Astrocyte (in vitro differentiated cells and primary cell): Measurements from ENCODE around the gene ARHGAP24.
"Not testable (repeated sequence)": the region's sequence is repeated elsewhere in the genome, so short reads cannot be mapped to it uniquely, and the experiment has no call there.

Source experiments
- EZH2 ChIP-seq: IDR thresholded peaks from 2 replicates; pipeline ENCODE4 v1.6.1; 2012; ENCODE audit warnings: mild to moderate bottlenecking, low read length, inconsistent platforms; ENCODE audit not compliant: insufficient read depth
- TF ChIP-seq, protein P1 (sequence below): IDR thresholded peaks from 2 replicates; pipeline ENCODE4 v1.5.1; 2011; ENCODE audit warnings: low read depth, mild to moderate bottlenecking, inconsistent platforms, low read length, moderate library complexity; ENCODE audit not compliant: insufficient read depth

GRCh38 chr4:85501145-85501544, 26.2 kb downstream of the ARHGAP24 start:
- TF ChIP-seq, protein P1, sequence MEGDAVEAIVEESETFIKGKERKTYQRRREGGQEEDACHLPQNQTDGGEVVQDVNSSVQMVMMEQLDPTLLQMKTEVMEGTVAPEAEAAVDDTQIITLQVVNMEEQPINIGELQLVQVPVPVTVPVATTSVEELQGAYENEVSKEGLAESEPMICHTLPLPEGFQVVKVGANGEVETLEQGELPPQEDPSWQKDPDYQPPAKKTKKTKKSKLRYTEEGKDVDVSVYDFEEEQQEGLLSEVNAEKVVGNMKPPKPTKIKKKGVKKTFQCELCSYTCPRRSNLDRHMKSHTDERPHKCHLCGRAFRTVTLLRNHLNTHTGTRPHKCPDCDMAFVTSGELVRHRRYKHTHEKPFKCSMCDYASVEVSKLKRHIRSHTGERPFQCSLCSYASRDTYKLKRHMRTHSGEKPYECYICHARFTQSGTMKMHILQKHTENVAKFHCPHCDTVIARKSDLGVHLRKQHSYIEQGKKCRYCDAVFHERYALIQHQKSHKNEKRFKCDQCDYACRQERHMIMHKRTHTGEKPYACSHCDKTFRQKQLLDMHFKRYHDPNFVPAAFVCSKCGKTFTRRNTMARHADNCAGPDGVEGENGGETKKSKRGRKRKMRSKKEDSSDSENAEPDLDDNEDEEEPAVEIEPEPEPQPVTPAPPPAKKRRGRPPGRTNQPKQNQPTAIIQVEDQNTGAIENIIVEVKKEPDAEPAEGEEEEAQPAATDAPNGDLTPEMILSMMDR: not testable (repeated sequence)
- TF ChIP-seq EZH2: not testable (repeated sequence)
